ENCODE data around the gene PTPN14. TPM values are rescaled to one million over a fixed set of nuclear protein-coding genes. Genes with fewer than 3 reads are reported as not detected.
A peak's percentile ranks its signal among the peaks of the same experiment; 100 is the strongest.

PTPN14 gene
- total and polyA plus RNA-seq, 5 donors from 2014 or later = 0.02 to 0.10 (median 0.06) TPM; not detected in 2

GRCh38 chr1:214416417-214416816 is 135.0 kb downstream of the PTPN14 start:
- H3K9me3 ChIP-seq (ENCODE audit: control insufficient read depth in 2 of 2, low read length in 2 of 2) = no peaks in the 10 kb centered on the region
- Mint-ChIP-seq H3K4me3 (no peak overlapping the region), H3K4me1 (peaks cover 0 to 4% (median under 1%) of the 10 kb centered on the region in 4 donors), H3K27ac (no peak overlapping the region), H3K27me3 (peaks cover 14% of the 10 kb centered on the region), H3K36me3 (no peaks in the 10 kb centered on the region), H3K9me3 (peaks cover 0 to 3% (median 0%) of the 10 kb centered on the region in 7 donors)
- H3K27ac ChIP-seq (ENCODE audit: insufficient read depth, low read length, poor library complexity, severe bottlenecking) = no peak overlapping the region
- DNase-seq (no peak), ATAC-seq (ENCODE audit: low read depth in 2 of 2) (no peak)
- no peaks in the 10 kb centered on the region for H3K36me3 ChIP-seq (ENCODE audit: control insufficient read depth, insufficient read depth, low read length)
- no peaks in the 10 kb centered on the region for H3K27me3 ChIP-seq (ENCODE audit: control insufficient read depth, insufficient read depth, low read length)
- H3K4me1 ChIP-seq (ENCODE audit: control insufficient read depth, insufficient read depth, low read length, poor library complexity, severe bottlenecking) = no peaks in the 10 kb centered on the region
- H3K4me3 ChIP-seq (ENCODE audit: low read depth, low read length) = no peak overlapping the region

GRCh38 chr1:214415131-214415530 is 136.3 kb downstream of the PTPN14 start:
- H3K9me3 Mint-ChIP-seq = no peaks in the 10 kb centered on the region
- no peak for DNase-seq
- no peak overlapping the region for H3K27ac Mint-ChIP-seq
- no peaks in the 10 kb centered on the region for H3K36me3 Mint-ChIP-seq
- H3K4me1 Mint-ChIP-seq = peaks cover 0 to 4% (median under 1%) of the 10 kb centered on the region in 4 donors
- H3K27me3 Mint-ChIP-seq = peaks cover 14% of the 10 kb centered on the region
- H3K27ac ChIP-seq (ENCODE audit: insufficient read depth, low read length, poor library complexity, severe bottlenecking) = no peak overlapping the region
- no peak for ATAC-seq (ENCODE audit: low read depth in 2 of 2)
- H3K36me3 ChIP-seq (ENCODE audit: control insufficient read depth, insufficient read depth, low read length) = no peaks in the 10 kb centered on the region
- no peak overlapping the region for H3K4me3 ChIP-seq (ENCODE audit: low read depth, low read length)
- no peaks in the 10 kb centered on the region for H3K4me1 ChIP-seq (ENCODE audit: control insufficient read depth, insufficient read depth, low read length, poor library complexity, severe bottlenecking)
- H3K9me3 ChIP-seq (ENCODE audit: control insufficient read depth in 2 of 2, low read length in 2 of 2) = peaks cover 0 to 2% of the 10 kb centered on the region in 2 experiments
- no peak overlapping the region for H3K4me3 Mint-ChIP-seq
- no peaks in the 10 kb centered on the region for H3K27me3 ChIP-seq (ENCODE audit: control insufficient read depth, insufficient read depth, low read length)

GRCh38 chr1:214414691-214415090 is 136.7 kb downstream of the PTPN14 start:
- Histone ChIP-seq H3K27me3 (ENCODE audit: control insufficient read depth, insufficient read depth, low read length) (no peaks in the 10 kb centered on the region), H3K4me3 (ENCODE audit: low read depth, low read length) (no peak overlapping the region), H3K36me3 (ENCODE audit: control insufficient read depth, insufficient read depth, low read length) (no peaks in the 10 kb centered on the region), H3K4me1 (ENCODE audit: control insufficient read depth, insufficient read depth, low read length, poor library complexity, severe bottlenecking) (no peaks in the 10 kb centered on the region), H3K27ac (ENCODE audit: insufficient read depth, low read length, poor library complexity, severe bottlenecking) (no peak overlapping the region), H3K9me3 (ENCODE audit: control insufficient read depth in 2 of 2, low read length in 2 of 2) (peaks cover 0 to 2% of the 10 kb centered on the region in 2 experiments)
- peaks cover 0 to 4% (median under 1%) of the 10 kb centered on the region in 4 donors for H3K4me1 Mint-ChIP-seq
- H3K27ac Mint-ChIP-seq = no peak overlapping the region
- H3K4me3 Mint-ChIP-seq = no peak overlapping the region
- peaks cover 14% of the 10 kb centered on the region for H3K27me3 Mint-ChIP-seq
- DNase-seq (no peak), ATAC-seq (ENCODE audit: low read depth in 2 of 2) (no peak)
- no peaks in the 10 kb centered on the region for H3K9me3 Mint-ChIP-seq
- H3K36me3 Mint-ChIP-seq = no peaks in the 10 kb centered on the region

- no peaks in the 10 kb centered on the region for H3K27me3 ChIP-seq (ENCODE audit: control insufficient read depth, insufficient read depth, low read length)
- peaks cover 9% of the 10 kb centered on the region for H3K27me3 Mint-ChIP-seq
- no peak overlapping the region for H3K4me3 Mint-ChIP-seq
- no peaks in the 10 kb centered on the region for H3K4me1 Mint-ChIP-seq
- H3K4me3 ChIP-seq (ENCODE audit: low read depth, low read length) = no peak overlapping the region
- no peak overlapping the region for H3K27ac Mint-ChIP-seq
- H3K9me3 ChIP-seq (ENCODE audit: control insufficient read depth in 2 of 2, low read length in 2 of 2) = peaks cover 0 to 2% of the 10 kb centered on the region in 2 experiments
- no peaks in the 10 kb centered on the region for H3K9me3 Mint-ChIP-seq
- DNase-seq = no peak
- H3K36me3 ChIP-seq (ENCODE audit: control insufficient read depth, insufficient read depth, low read length) = no peaks in the 10 kb centered on the region
- no peaks in the 10 kb centered on the region for H3K36me3 Mint-ChIP-seq
- no peak overlapping the region for H3K27ac ChIP-seq (ENCODE audit: insufficient read depth, low read length, poor library complexity, severe bottlenecking)
- ATAC-seq (ENCODE audit: low read depth in 2 of 2) = no peak
- H3K4me1 ChIP-seq (ENCODE audit: control insufficient read depth, insufficient read depth, low read length, poor library complexity, severe bottlenecking) = no peaks in the 10 kb centered on the region
These were observed 138.1 kb downstream of the PTPN14 start for GRCh38 chr1:214413315-214413714.

- Mint-ChIP-seq H3K27ac (no peak overlapping the region), H3K4me1 (peaks cover 0 to 2% (median 0%) of the 10 kb centered on the region in 4 donors), H3K4me3 (no peak overlapping the region), H3K27me3 (peaks cover 9% of the 10 kb centered on the region), H3K36me3 (no peaks in the 10 kb centered on the region), H3K9me3 (no peaks in the 10 kb centered on the region)
- DNase-seq (no peak), ATAC-seq (ENCODE audit: low read depth in 2 of 2) (no peak)
- no peak overlapping the region for H3K27ac ChIP-seq (ENCODE audit: insufficient read depth, low read length, poor library complexity, severe bottlenecking)
- H3K36me3 ChIP-seq (ENCODE audit: control insufficient read depth, insufficient read depth, low read length) = no peaks in the 10 kb centered on the region
- no peak overlapping the region for H3K4me3 ChIP-seq (ENCODE audit: low read depth, low read length)
- H3K27me3 ChIP-seq (ENCODE audit: control insufficient read depth, insufficient read depth, low read length) = peaks cover 4% of the 10 kb centered on the region
- H3K4me1 ChIP-seq (ENCODE audit: control insufficient read depth, insufficient read depth, low read length, poor library complexity, severe bottlenecking) = no peaks in the 10 kb centered on the region
- no peaks in the 10 kb centered on the region for H3K9me3 ChIP-seq (ENCODE audit: control insufficient read depth in 2 of 2, low read length in 2 of 2)
These were observed 146.7 kb downstream of the PTPN14 start for GRCh38 chr1:214404571-214405213.

GRCh38 chr1:214404154-214404553 is 147.2 kb downstream of the PTPN14 start:
- peaks cover 11% of the 10 kb centered on the region for H3K27me3 Mint-ChIP-seq
- H3K27ac Mint-ChIP-seq = no peak overlapping the region
- H3K4me1 Mint-ChIP-seq = peaks cover 0 to 2% (median 0%) of the 10 kb centered on the region in 4 donors
- H3K9me3 Mint-ChIP-seq = no peaks in the 10 kb centered on the region
- H3K4me1 ChIP-seq (ENCODE audit: control insufficient read depth, insufficient read depth, low read length, poor library complexity, severe bottlenecking) = no peaks in the 10 kb centered on the region
- no peaks in the 10 kb centered on the region for H3K36me3 ChIP-seq (ENCODE audit: control insufficient read depth, insufficient read depth, low read length)
- no peaks in the 10 kb centered on the region for H3K36me3 Mint-ChIP-seq
- H3K27ac ChIP-seq (ENCODE audit: insufficient read depth, low read length, poor library complexity, severe bottlenecking) = no peak overlapping the region
- H3K4me3 Mint-ChIP-seq = no peak overlapping the region
- peaks cover 4% of the 10 kb centered on the region for H3K27me3 ChIP-seq (ENCODE audit: control insufficient read depth, insufficient read depth, low read length)
- ATAC-seq (ENCODE audit: low read depth in 2 of 2) (peak in 1 of 2 donors; percentile 39), DNase-seq (peak in 1 of 3 donors; percentile 47)
- no peaks in the 10 kb centered on the region for H3K9me3 ChIP-seq (ENCODE audit: control insufficient read depth in 2 of 2, low read length in 2 of 2)
- H3K4me3 ChIP-seq (ENCODE audit: low read depth, low read length) = no peak overlapping the region

- peaks cover 0 to 2% (median 0%) of the 10 kb centered on the region in 4 donors for H3K4me1 Mint-ChIP-seq
- H3K27ac Mint-ChIP-seq = no peak overlapping the region
- no peaks in the 10 kb centered on the region for H3K36me3 ChIP-seq (ENCODE audit: control insufficient read depth, insufficient read depth, low read length)
- H3K36me3 Mint-ChIP-seq = no peaks in the 10 kb centered on the region
- peaks cover 4% of the 10 kb centered on the region for H3K27me3 ChIP-seq (ENCODE audit: control insufficient read depth, insufficient read depth, low read length)
- no peaks in the 10 kb centered on the region for H3K9me3 Mint-ChIP-seq
- no peak overlapping the region for H3K27ac ChIP-seq (ENCODE audit: insufficient read depth, low read length, poor library complexity, severe bottlenecking)
- H3K4me3 Mint-ChIP-seq = no peak overlapping the region
- H3K4me3 ChIP-seq (ENCODE audit: low read depth, low read length) = no peak overlapping the region
- H3K27me3 Mint-ChIP-seq = peaks cover 15% of the 10 kb centered on the region
- H3K4me1 ChIP-seq (ENCODE audit: control insufficient read depth, insufficient read depth, low read length, poor library complexity, severe bottlenecking) = no peaks in the 10 kb centered on the region
- H3K9me3 ChIP-seq (ENCODE audit: control insufficient read depth in 2 of 2, low read length in 2 of 2) = no peaks in the 10 kb centered on the region
- no peak for ATAC-seq (ENCODE audit: low read depth in 2 of 2)
- DNase-seq = no peak
These were observed 148.0 kb downstream of the PTPN14 start for GRCh38 chr1:214403431-214403830.

- Histone ChIP-seq H3K4me3 (ENCODE audit: low read depth, low read length) (no peak overlapping the region), H3K36me3 (ENCODE audit: control insufficient read depth, insufficient read depth, low read length) (no peaks in the 10 kb centered on the region), H3K27ac (ENCODE audit: insufficient read depth, low read length, poor library complexity, severe bottlenecking) (no peak overlapping the region), H3K9me3 (ENCODE audit: control insufficient read depth in 2 of 2, low read length in 2 of 2) (no peaks in the 10 kb centered on the region), H3K27me3 (ENCODE audit: control insufficient read depth, insufficient read depth, low read length) (peaks cover 4% of the 10 kb centered on the region), H3K4me1 (ENCODE audit: control insufficient read depth, insufficient read depth, low read length, poor library complexity, severe bottlenecking) (no peaks in the 10 kb centered on the region)
- Mint-ChIP-seq H3K36me3 (no peaks in the 10 kb centered on the region), H3K27ac (no peak overlapping the region), H3K9me3 (peaks cover 0 to 4% (median 0%) of the 10 kb centered on the region in 7 donors), H3K4me1 (peaks cover 0 to 3% (median 0%) of the 10 kb centered on the region in 4 donors), H3K27me3 (peaks cover 15% of the 10 kb centered on the region), H3K4me3 (no peak overlapping the region)
- DNase-seq (no peak), ATAC-seq (ENCODE audit: low read depth in 2 of 2) (no peak)
These were observed 148.8 kb downstream of the PTPN14 start for GRCh38 chr1:214402613-214403083.
